ENCODE data around the gene MRGPRX3.

DNA sequence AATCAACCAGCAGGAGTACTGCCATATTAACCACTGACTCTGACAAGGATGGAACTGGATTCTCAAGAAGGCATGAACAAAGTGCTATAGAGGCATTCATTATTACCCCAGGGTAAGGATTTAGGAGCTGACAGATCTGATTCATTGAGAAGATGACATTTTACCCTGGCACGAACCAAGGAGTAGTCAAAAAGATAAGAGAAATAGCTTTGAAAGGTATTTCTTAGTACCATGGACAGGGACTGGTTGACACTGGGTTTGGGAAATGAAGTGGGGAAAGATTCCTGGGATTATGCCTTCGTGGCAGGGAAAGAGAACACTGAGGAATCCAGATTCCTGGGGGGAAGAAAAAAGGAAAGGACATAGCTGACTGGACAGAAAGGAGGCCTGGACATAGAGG lies 21.4 kb upstream of the MRGPRX3 start:
- TF ChIP-seq CTCF (IDR thresholded peaks at IDR 0.05) (no peak), POLR2A (IDR thresholded peaks at IDR 0.05) (no peak)
